Measurements from ENCODE around the gene TBC1D1. TPM values are rescaled to one million over a fixed set of nuclear protein-coding genes. Genes with fewer than 3 reads are reported as not detected.

Gene TBC1D1
- total RNA-seq, 1 experiment from 2014 or later: 42.6 TPM

DNA sequence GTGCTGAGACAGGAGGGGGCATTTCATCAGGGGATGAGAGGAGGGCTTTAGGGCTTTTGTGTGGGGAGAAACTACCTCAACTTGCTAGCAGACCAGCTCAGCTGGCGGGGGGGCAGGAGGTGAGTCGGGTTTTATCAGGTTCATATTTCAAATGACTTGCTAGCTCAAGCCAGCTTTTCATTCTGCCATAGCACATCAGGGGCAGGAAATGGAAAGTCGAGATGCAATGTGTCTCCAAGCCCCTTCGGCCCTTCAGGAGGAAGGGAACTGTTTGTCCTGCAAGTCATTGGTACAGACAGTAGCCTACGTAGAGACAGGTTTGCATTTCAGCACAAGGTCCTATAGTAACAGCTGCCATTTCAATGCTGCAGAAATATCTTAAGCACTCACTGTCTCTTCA is 263.4 kb downstream of the TBC1D1 start:
- no peaks in the 10 kb centered on the region for H3K9me3 ChIP-seq (ENCODE audit: low read depth, low read length, poor library complexity, severe bottlenecking)
- H3K4me3 ChIP-seq (ENCODE audit: low read depth, low read length, poor library complexity, severe bottlenecking): no peak overlapping the region
- ChIA-PET POLR2A (ENCODE audit: low non-redundant PET) (no interaction called here), CTCF (no interaction called here)
- intact Hi-C loops (cut with micrococcal nuclease; ENCODE audit: unreplicated experiment): no loop called here
- no peak for DNase-seq (ENCODE audit: low spot score)
- no peaks in the 10 kb centered on the region for H3K4me1 ChIP-seq (ENCODE audit: insufficient read depth, low read length, poor library complexity, severe bottlenecking)
- H3K36me3 ChIP-seq (ENCODE audit: insufficient read depth, low read length, poor library complexity, severe bottlenecking): no peaks in the 10 kb centered on the region
- H3K27me3 ChIP-seq (replicated peaks; ENCODE audit: insufficient read depth, low read depth, low read length, poor library complexity): no peaks in the 10 kb centered on the region
- no peak for TF ChIP-seq EZH2 (IDR thresholded peaks at IDR 0.05; ENCODE audit: borderline replicate concordance, low read depth, low read length, poor library complexity, severe bottlenecking)
- TF ChIP-seq, protein P1, sequence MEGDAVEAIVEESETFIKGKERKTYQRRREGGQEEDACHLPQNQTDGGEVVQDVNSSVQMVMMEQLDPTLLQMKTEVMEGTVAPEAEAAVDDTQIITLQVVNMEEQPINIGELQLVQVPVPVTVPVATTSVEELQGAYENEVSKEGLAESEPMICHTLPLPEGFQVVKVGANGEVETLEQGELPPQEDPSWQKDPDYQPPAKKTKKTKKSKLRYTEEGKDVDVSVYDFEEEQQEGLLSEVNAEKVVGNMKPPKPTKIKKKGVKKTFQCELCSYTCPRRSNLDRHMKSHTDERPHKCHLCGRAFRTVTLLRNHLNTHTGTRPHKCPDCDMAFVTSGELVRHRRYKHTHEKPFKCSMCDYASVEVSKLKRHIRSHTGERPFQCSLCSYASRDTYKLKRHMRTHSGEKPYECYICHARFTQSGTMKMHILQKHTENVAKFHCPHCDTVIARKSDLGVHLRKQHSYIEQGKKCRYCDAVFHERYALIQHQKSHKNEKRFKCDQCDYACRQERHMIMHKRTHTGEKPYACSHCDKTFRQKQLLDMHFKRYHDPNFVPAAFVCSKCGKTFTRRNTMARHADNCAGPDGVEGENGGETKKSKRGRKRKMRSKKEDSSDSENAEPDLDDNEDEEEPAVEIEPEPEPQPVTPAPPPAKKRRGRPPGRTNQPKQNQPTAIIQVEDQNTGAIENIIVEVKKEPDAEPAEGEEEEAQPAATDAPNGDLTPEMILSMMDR (conservative IDR thresholded peaks at IDR 0.05; ENCODE audit: low read depth, low read length): no peak
- BruUV-seq (replicated peaks): no TSS peak
- H3K27ac ChIP-seq (ENCODE audit: low read depth, low read length, poor library complexity, severe bottlenecking): no peak overlapping the region

DNA sequence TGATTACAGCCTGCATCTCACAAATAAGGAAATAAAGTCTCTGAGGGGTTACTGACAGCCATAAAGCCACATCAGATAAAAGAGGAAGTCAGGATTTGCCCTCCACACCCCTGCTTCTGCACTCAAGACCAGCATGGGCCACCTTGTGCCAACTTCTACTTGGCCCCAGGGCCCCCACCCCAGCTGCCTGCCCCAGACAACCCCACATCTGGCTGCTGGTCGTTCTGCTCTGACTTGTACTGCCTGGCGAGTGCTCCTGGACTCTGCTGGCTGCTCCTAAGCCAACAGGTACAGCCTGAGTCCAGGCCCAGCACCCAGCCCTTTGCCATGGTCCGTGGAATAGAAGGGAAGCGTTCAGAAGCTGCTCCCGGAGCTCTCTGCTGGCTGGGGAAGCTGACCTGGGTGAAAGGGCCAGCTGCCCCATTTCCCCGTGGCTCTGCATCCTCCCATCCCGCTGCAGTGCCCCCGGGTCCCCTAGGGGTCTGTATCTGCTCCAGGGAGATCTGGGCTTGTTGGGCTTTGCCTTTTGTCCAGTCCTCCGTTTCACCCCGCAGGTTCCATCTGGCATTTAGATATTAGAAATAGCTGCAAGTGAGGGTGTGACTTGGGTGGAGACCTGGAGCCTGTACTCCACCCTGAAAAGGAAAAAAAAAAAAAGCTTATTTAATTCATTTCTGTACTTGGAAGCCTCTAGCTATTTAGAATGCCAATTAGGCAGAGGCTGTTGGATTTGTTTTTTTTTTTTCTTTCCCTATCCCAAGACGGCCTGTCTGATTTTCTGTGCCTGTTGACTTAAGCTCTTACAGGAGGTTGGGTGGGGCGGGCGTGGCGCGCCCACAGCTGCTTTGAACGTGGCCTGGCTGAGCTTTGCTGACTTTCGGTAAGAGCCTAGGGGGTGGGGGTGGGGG is 264.1 kb downstream of the TBC1D1 start:
- TF ChIP-seq, protein P1 (conservative IDR thresholded peaks at IDR 0.05; ENCODE audit: low read depth, low read length): no peak
- TF ChIP-seq EZH2 (IDR thresholded peaks at IDR 0.05; ENCODE audit: borderline replicate concordance, low read depth, low read length, poor library complexity, severe bottlenecking): no peak
- DNase-seq (ENCODE audit: low spot score): no peak
- H3K27ac ChIP-seq (ENCODE audit: low read depth, low read length, poor library complexity, severe bottlenecking): no peak overlapping the region
- ChIA-PET CTCF (no interaction called here), POLR2A (ENCODE audit: low non-redundant PET) (interaction anchor here (0.6 kb wide), 1 partner anchor 361 kb away, joined by 3 read pairs; no protein-coding TSS in a partner anchor)
- H3K4me3 ChIP-seq (ENCODE audit: low read depth, low read length, poor library complexity, severe bottlenecking): no peak overlapping the region
- no peaks in the 10 kb centered on the region for H3K27me3 ChIP-seq (replicated peaks; ENCODE audit: insufficient read depth, low read depth, low read length, poor library complexity)
- H3K4me1 ChIP-seq (ENCODE audit: insufficient read depth, low read length, poor library complexity, severe bottlenecking): no peaks in the 10 kb centered on the region
- BruUV-seq (replicated peaks): no TSS peak
- H3K36me3 ChIP-seq (ENCODE audit: insufficient read depth, low read length, poor library complexity, severe bottlenecking): no peaks in the 10 kb centered on the region
- no peaks in the 10 kb centered on the region for H3K9me3 ChIP-seq (ENCODE audit: low read depth, low read length, poor library complexity, severe bottlenecking)
- intact Hi-C loops (cut with micrococcal nuclease; ENCODE audit: unreplicated experiment): no loop called here

DNA sequence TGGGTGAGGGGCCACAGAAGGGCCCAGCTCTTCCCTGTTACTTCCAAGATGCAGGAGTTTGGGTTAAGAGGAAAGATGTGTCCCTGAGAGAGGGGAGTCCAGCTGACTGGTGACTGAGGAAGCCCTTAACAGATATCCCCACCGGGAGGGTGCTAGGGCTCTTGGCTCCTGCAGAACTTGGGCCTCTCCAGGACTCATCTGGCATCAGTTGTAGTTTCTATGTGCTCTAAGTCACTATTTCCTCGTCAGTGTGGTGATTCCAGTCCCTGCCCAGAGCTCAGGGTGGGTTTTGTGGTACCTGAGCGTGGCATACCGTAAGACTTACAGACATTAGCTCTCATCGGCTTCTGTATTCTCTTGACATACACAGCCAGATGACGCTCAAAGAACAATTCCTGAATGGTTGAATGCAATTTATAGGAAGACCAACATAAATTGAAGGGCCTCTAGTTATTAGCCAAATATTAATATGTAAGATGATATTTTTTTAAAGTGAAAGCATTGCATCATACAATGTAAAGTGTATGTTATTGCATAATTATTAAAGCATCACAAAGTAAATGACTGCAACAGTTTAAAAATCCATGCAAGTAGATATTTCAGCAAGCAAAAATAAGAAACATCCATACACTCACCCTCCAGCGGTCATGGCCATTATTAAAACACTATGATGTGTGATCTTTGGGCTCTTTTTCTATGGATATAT is 264.9 kb downstream of the TBC1D1 start:
- Histone ChIP-seq H3K27me3 (replicated peaks; ENCODE audit: insufficient read depth, low read depth, low read length, poor library complexity) (no peaks in the 10 kb centered on the region), H3K4me3 (ENCODE audit: low read depth, low read length, poor library complexity, severe bottlenecking) (no peak overlapping the region), H3K36me3 (ENCODE audit: insufficient read depth, low read length, poor library complexity, severe bottlenecking) (no peaks in the 10 kb centered on the region), H3K4me1 (ENCODE audit: insufficient read depth, low read length, poor library complexity, severe bottlenecking) (peaks cover 5% of the 10 kb centered on the region), H3K27ac (ENCODE audit: low read depth, low read length, poor library complexity, severe bottlenecking) (no peak overlapping the region), H3K9me3 (ENCODE audit: low read depth, low read length, poor library complexity, severe bottlenecking) (no peaks in the 10 kb centered on the region)
- TF ChIP-seq, protein P1 (conservative IDR thresholded peaks at IDR 0.05; ENCODE audit: low read depth, low read length): no peak
- no peak for TF ChIP-seq EZH2 (IDR thresholded peaks at IDR 0.05; ENCODE audit: borderline replicate concordance, low read depth, low read length, poor library complexity, severe bottlenecking)
- no peak for DNase-seq (ENCODE audit: low spot score)
- CTCF ChIA-PET: no interaction called here
- POLR2A ChIA-PET (ENCODE audit: low non-redundant PET): interaction anchor here (0.6 kb wide), 1 partner anchor 362 kb away, joined by 3 read pairs; no protein-coding TSS in a partner anchor
- no TSS peak for BruUV-seq (replicated peaks)
- intact Hi-C loops (cut with micrococcal nuclease; ENCODE audit: unreplicated experiment): no loop called here
